ENCODE results near the gene BCAS3. TPM values are rescaled to one million over a fixed set of nuclear protein-coding genes. Genes with fewer than 3 reads are reported as not detected.

BCAS3 gene
- total and polyA plus RNA-seq, 4 donors, result 5.8 to 24.6 (median 10.1) TPM

- no peaks in the 10 kb centered on the region for H3K4me1 ChIP-seq (ENCODE audit: control insufficient read depth in 4 of 4, insufficient read depth in 4 of 4, low read length in 3 of 4)
- no peak for DNase-seq (ENCODE audit: low spot score)
- H3K27ac ChIP-seq (ENCODE audit: low read depth in 1 of 2, low read length in 2 of 2), result no peak overlapping the region
- TF ChIP-seq NR2F2 (IDR thresholded peaks at IDR 0.05) (no peak), ZBTB33 (IDR thresholded peaks at IDR 0.05) (no peak), FOXA2 (IDR thresholded peaks at IDR 0.05) (no peak), CTCF (IDR thresholded peaks at IDR 0.05; ENCODE audit: low read depth, low read length, missing input control) (no peak), SP1 (IDR thresholded peaks at IDR 0.05) (no peak), HNF4G (IDR thresholded peaks at IDR 0.05) (no peak), HNF4A (conservative IDR thresholded peaks at IDR 0.05) (no peak), FOXA1 (IDR thresholded peaks at IDR 0.05) (no peak), JUND (IDR thresholded peaks at IDR 0.05) (no peak), EGR1 (IDR thresholded peaks at IDR 0.05; ENCODE audit: low read depth in 2 of 2) (no peak), YY1 (IDR thresholded peaks at IDR 0.05) (no peak), TAF1 (conservative IDR thresholded peaks at IDR 0.05) (no peak)
- no peaks in the 10 kb centered on the region for H3K9me3 ChIP-seq (ENCODE audit: control insufficient read depth in 4 of 4, low read length in 3 of 4)
- WGBS, result 85% methylated on average over 11 of the region's 11 CpGs
- H3K4me3 ChIP-seq (ENCODE audit: low read depth in 1 of 3, low read length in 3 of 3), result no peak overlapping the region
- H3K27me3 ChIP-seq (ENCODE audit: control insufficient read depth in 4 of 4, insufficient read depth in 4 of 4, low read length in 3 of 4), result no peaks in the 10 kb centered on the region
- H3K9ac ChIP-seq (ENCODE audit: low read depth in 1 of 2, low read length in 2 of 2), result no peak overlapping the region
- no peaks in the 10 kb centered on the region for H3K36me3 ChIP-seq (ENCODE audit: control insufficient read depth in 4 of 4, insufficient read depth in 3 of 4, low read depth in 1 of 4, low read length in 3 of 4)
Observed at GRCh38 chr17:61307905-61308886, 630.5 kb downstream of the BCAS3 start.

GRCh38 chr17:61309362-61310256, 632.0 kb downstream of the BCAS3 start:
- no peak overlapping the region for H3K9ac ChIP-seq (ENCODE audit: low read depth in 1 of 2, low read length in 2 of 2)
- 94% methylated on average over 13 of the region's 13 CpGs for WGBS
- TF ChIP-seq EGR1 (IDR thresholded peaks at IDR 0.05; ENCODE audit: low read depth in 2 of 2) (no peak), ATF3 (IDR thresholded peaks at IDR 0.05) (no peak), NR2F2 (IDR thresholded peaks at IDR 0.05) (no peak), GABPA (IDR thresholded peaks at IDR 0.05 in 1 of 2, conservative IDR thresholded peaks at IDR 0.05 in 1 of 2) (no peak), MAX (IDR thresholded peaks at IDR 0.05) (no peak), HNF4G (IDR thresholded peaks at IDR 0.05) (no peak), RAD21 (IDR thresholded peaks at IDR 0.05) (no peak), TAF1 (conservative IDR thresholded peaks at IDR 0.05) (no peak), HNF4A (conservative IDR thresholded peaks at IDR 0.05) (no peak), ZBTB33 (IDR thresholded peaks at IDR 0.05) (no peak), JUND (IDR thresholded peaks at IDR 0.05) (no peak), YY1 (IDR thresholded peaks at IDR 0.05) (no peak)
- H3K27ac ChIP-seq (ENCODE audit: low read depth in 1 of 2, low read length in 2 of 2), result no peak overlapping the region
- no peaks in the 10 kb centered on the region for H3K27me3 ChIP-seq (ENCODE audit: control insufficient read depth in 4 of 4, insufficient read depth in 4 of 4, low read length in 3 of 4)
- no peaks in the 10 kb centered on the region for H3K9me3 ChIP-seq (ENCODE audit: control insufficient read depth in 4 of 4, low read length in 3 of 4)
- no peak overlapping the region for H3K4me3 ChIP-seq (ENCODE audit: low read depth in 1 of 3, low read length in 3 of 3)
- H3K36me3 ChIP-seq (ENCODE audit: control insufficient read depth in 4 of 4, insufficient read depth in 3 of 4, low read depth in 1 of 4, low read length in 3 of 4), result no peaks in the 10 kb centered on the region
- no peaks in the 10 kb centered on the region for H3K4me1 ChIP-seq (ENCODE audit: control insufficient read depth in 4 of 4, insufficient read depth in 4 of 4, low read length in 3 of 4)
- no peak for DNase-seq (ENCODE audit: low spot score)
